Fibroblast of villous mesenchyme (primary cell): ENCODE measurements around the gene MAD1L1. TPM values are rescaled to one million over a fixed set of nuclear protein-coding genes. Genes with fewer than 3 reads are reported as not detected.
"Not testable (repeated sequence)": the region's sequence is repeated elsewhere in the genome, so short reads cannot be mapped to it uniquely, and the experiment has no call there.

ENCODE experiments used
- DNase-seq: peaks from one replicate; pipeline ENCODE4 v3.0.0-alpha.2; 2010; ENCODE audit warnings: low read depth
- H3K4me3 ChIP-seq: 2 replicates; pipeline ENCODE4 v1.5.1; 2011; ENCODE audit warnings: low read depth, mild to moderate bottlenecking, low read length
- total RNA-seq: library from RNA; depleted of rRNA; stranded (reverse); fragments of >200 nt; gene quantifications from 2 replicates; pipeline ENCODE4 v1.2.3, GENCODE V29; 2012
- TF ChIP-seq, protein P1 (sequence below): IDR thresholded peaks from 2 replicates; pipeline ENCODE4 v1.5.1; 2012; ENCODE audit warnings: low read depth, mild to moderate bottlenecking, low read length; ENCODE audit not compliant: insufficient read depth

MAD1L1 gene
- total RNA-seq, 1 donor = 43.6 TPM

- no peak overlapping the region for H3K4me3 ChIP-seq
- no peak for DNase-seq
- TF ChIP-seq, protein P1, sequence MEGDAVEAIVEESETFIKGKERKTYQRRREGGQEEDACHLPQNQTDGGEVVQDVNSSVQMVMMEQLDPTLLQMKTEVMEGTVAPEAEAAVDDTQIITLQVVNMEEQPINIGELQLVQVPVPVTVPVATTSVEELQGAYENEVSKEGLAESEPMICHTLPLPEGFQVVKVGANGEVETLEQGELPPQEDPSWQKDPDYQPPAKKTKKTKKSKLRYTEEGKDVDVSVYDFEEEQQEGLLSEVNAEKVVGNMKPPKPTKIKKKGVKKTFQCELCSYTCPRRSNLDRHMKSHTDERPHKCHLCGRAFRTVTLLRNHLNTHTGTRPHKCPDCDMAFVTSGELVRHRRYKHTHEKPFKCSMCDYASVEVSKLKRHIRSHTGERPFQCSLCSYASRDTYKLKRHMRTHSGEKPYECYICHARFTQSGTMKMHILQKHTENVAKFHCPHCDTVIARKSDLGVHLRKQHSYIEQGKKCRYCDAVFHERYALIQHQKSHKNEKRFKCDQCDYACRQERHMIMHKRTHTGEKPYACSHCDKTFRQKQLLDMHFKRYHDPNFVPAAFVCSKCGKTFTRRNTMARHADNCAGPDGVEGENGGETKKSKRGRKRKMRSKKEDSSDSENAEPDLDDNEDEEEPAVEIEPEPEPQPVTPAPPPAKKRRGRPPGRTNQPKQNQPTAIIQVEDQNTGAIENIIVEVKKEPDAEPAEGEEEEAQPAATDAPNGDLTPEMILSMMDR = no peak
These were observed 260.6 kb downstream of the MAD1L1 start for GRCh38 chr7:1971946-1972654.

GRCh38 chr7:1970895-1971294 is 261.9 kb downstream of the MAD1L1 start:
- H3K4me3 ChIP-seq = no peak overlapping the region
- no peak for DNase-seq
- TF ChIP-seq, protein P1 = no peak

GRCh38 chr7:1970285-1970660 is 262.5 kb downstream of the MAD1L1 start:
- not testable (repeated sequence) for DNase-seq, H3K4me3 ChIP-seq

DNA sequence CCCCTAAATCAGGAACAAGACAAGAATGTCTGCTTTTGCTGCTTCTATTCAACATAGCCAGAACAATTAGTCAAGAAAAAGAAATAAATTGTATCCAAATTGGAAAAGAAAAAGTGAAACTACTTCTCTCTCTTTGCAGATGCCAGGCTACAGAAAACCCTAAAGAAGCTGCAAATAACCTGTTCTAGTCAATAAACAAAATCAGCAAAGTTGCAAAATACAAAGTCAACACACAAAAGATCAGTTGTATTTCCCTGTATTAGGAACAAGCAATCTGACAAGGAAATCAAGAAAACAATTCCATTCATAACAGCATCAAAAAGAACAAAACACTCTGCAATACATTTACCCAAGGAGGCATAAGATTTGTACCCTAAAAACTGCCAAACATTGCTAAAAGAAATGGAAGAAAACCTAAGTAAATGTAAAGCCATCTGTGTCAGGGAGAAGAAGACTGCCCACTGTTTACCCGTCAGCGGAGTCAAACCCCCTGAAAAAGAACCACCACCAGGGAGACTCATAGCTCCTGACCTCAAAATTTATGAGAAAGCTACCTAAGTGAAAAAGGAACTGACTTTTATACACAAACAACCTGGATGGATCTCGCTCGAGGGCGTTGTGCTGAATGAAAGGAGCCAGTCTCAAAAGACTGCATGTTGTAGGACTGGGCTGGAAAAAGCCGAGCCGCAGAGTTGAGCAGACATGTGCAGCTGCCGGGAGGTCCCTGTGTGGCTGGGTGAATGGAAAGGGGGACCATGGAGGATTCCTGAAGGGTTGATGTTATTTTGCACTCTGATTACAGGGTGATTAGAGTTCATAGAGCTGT is 263.1 kb downstream of the MAD1L1 start:
- TF ChIP-seq, protein P1 = no peak
- DNase-seq = peak; percentile 8
- no peak overlapping the region for H3K4me3 ChIP-seq

GRCh38 chr7:1968397-1969111 is 264.2 kb downstream of the MAD1L1 start:
- TF ChIP-seq, protein P1 = no peak
- H3K4me3 ChIP-seq = no peak overlapping the region
- no peak for DNase-seq

DNA sequence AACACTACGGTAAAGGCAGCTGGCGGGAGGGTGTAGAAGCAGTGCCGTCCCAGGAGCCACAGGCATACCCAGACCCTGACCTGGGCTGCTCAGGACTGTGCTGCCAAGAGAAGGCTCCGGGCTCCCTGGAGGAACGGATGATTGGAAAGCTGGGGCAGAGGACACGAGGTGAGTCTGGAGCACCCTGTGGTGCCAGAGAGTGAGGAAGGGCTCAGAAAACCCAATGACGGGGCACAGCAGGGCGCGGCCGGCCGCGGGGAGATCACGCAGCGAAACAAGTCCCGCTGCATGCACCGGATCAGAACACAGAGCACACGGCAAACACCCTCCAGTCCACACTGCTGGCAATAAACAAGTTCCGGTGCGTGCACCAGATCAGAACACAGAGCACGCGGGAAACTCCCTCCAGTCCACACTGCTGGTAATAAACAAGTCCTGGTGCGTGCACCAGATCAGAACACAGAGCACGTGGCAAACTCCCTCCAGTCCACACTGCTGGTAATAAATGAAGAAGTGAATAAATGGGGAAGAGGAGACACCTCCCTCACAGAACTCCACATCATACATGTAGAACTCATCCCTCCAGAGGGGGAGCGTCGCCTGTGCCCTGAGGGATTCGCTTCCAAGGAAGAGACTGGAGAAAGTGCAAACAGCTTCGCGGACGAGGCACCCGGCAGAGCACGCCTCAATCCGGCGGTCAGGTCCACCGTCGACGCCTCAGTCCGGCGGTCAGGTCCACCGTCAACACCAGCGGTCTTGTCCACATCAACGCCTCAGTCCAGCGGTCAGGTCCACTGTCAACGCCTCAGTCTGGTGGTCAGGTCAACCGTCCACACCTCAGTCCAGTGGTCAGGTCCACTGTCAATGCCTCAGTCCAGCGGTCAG is 265.0 kb downstream of the MAD1L1 start:
- H3K4me3 ChIP-seq = no peak overlapping the region
- TF ChIP-seq, protein P1 = no peak
- DNase-seq = no peak
